Measurements from ENCODE around the gene CDC14C.
"Not testable (repeated sequence)": the region's sequence is repeated elsewhere in the genome, so short reads cannot be mapped to it uniquely, and the experiment has no call there.

Gene CDC14C

DNA sequence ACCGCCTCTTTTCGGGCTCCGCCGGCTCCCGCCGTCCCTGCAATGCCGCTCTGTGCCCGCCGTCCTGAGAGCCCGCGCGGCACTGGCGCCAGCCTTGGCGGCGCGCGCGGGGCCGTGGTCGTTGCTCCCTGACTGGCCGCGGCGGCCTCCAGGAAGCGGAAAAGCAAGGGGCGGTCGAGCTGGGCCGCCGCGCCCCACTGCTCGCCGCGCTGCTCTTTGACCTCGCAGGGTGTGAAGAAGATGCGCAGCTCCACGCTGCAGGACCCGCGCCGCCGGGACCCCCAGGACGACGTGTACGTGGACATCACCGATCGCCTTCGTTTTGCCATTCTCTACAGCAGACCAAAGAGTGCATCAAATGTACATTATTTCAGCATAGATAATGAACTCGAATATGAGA, at the start of gene CDC14C:
TSS of gene CDC14C (plus strand) at position 115 of the 400 bp plus-strand sequence. CDS start at position 241, 126 bp downstream.
- DNase-seq, result no peak

DNA sequence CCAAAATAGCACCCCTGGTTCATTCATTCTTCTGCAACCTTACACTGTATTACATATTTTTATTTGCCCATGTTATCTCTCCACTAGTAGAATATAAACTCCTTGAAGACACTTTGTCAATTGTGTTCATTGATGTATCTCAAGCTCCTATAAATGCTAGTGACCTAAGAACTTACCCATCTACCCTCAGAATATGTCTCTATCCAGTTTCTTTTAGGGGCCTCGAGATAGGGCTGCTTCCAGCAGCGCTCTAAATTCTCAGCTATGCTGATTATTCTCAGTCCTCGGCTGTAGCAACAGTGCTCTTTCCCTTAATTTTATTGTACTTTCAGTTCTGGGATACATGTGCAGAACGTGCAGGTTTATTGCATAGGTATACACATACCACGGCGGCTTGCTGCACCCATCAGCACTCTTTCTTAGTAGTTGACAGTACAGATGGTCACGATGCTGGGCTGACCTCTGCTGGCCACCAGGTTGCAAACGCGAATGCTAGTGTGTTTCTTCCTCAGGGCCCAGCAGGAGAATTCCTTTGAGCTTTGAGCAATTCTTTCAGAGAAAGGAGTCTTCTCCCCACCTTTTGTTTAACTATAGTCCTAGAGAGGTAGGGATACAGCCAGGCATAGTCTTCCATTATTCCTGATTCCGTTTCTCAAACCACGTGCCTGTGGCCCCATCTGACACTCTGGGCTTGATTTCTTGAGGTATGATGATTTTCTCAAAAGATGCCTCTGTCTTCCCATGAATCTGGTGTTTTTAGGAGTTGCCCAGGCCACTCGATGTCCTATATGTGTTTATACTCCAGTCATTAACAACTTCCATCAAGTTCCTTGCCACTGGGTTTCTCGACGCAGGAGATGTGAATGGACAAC, 49.1 kb upstream of the CDC14C start:
- no peak for DNase-seq

DNA sequence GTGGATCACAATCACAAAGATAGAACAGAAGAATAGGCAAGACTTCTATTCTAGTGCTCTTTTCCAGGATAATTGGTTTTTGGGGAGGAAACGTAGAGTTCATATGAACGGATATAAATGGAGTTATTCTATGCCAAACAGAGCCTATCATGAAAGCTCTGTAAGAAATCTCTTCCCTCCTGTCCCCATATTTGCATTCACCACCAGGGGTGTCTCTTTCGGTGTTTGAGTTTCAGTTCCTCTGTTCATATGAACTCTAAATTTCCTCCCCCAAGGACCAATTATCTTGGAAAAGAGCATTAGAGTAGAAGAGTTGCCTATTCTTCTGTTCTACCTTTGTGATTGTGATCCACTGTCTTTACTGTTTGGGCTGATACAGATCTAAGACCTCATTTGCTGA, 48.3 kb upstream of the CDC14C start:
- no peak for DNase-seq

DNA sequence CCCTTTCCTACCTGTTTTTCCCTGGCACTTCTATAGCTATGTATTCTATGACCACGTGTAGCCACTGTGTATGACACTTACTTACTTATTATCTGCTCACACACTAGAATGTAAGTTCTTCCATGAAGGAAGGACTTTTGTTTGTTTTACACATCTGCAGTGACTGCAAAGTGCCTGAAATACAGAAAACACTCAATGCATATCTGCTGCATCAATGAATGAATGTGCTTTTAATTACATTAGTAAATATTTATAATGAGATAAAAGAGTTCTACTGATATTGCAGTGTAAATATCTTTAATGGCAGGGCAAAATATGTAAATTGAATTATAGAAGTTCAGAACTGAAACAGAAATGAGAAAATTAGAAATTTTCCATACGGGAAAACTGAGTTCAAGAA, 43.5 kb upstream of the CDC14C start:
- no peak for DNase-seq

DNA sequence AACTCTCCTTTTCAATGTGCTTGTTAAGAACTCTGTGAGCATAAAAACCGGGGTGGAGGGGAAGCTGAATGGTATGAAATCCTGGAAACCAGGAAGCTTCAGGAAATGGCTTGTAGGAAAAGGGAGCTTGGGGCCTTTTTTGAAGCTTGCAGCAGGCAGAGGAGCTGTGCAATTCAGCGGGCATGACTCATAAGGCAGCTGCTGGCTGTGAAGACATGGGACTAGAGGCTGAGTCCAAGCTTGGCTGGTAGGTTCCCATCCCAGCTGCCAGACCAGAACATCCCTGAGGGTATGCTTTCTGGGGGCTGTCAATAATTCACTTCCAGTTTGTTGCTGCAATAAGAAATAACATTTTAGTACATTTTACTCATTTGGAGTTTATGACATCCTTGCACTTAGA, 36.8 kb upstream of the CDC14C start:
- DNase-seq, result no peak

DNA sequence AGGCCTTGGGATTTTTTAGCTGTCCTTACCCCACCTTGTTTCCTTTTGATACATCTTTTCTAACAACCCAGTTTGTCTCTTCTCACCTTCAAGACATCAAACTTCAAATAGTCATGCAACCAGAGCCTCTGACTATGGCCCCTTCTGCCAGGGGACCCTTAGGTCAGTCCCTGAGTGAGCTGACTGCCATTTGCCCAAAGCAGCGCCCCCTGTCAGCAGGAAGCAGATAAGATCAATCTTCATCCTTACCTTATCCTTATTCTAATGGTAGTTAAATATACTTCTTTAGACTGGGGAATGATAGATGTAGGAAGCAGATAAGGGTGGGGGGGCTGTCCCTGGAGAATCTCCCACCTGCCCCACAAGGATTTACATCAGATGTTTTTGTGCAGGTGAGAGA, 29.8 kb upstream of the CDC14C start:
- no peak for DNase-seq

DNA sequence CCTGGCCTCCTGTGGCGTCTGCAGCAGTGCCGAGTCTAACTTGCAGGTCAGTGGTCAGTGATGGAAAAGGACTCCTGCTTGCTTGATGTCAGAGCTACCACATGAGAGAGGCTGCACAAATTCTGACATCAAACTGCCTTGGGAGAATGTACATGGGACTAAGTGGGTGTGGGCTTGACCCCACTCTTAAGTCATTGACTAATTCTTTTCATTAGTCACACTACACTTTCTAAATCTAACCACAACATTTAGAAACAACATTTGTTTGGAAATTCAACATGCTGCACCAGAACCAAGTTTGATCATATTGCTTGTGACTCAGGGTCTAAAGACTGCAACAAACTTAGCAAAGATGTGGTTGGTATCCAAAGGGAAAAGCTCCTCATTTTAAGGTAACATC, 24.4 kb upstream of the CDC14C start:
- no peak for DNase-seq

DNA sequence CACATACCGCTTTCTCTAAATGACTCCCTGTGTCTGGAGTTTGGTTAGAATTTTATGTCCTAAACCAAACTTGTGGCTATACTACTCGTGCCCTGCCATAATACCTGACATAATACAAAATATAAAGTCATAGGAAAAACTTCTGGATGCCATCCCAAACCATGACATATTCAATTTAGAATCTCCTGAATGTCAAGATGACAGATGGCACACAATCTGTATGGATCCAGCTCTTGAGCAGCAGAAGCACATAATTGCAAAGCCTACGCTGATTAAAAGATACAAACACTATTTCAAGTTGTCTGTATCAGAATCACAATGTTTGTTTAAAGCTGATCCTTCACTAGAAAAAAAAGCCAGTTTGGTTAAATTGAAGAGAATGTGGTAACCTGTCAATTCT, 22.4 kb upstream of the CDC14C start:
- no peak for DNase-seq

DNA sequence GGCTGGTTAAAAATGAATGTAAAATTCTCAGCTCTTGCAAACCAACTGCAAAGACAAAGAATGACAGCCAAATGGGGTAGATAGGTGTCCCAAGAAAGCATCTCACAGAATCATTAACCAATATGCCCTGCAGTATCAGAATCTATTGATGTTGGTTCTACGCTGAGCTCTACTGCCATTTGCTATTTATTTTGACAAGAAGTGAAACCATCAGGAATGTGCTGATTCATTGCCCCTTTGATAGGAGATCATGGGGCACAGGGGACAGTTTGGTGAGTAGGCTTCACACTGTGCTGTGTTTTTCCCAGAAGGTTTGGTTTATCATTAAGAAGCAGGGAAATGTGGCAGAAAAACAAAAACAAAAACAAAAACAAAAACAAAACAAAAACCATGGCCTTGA, 19.4 kb upstream of the CDC14C start:
- DNase-seq, result no peak

DNA sequence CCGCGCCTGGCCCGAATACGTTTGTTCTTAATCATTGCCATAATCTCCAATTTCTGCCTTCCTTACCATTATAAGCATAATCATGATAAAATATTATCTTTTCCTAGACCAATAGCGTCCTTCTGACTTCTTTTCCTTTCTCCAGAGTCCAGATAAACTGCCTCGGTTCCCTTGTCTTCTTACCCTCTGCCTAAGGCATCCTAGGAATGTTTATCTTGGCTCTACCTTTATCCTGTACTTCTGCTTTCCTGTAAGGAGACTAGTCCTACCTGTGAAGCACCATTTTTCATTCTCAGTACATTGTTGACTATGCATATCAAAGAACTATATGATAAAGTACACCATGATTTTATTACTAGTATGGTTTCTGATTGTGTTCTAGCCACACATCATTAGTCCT, 18.7 kb upstream of the CDC14C start:
- DNase-seq, result not testable (repeated sequence)

DNA sequence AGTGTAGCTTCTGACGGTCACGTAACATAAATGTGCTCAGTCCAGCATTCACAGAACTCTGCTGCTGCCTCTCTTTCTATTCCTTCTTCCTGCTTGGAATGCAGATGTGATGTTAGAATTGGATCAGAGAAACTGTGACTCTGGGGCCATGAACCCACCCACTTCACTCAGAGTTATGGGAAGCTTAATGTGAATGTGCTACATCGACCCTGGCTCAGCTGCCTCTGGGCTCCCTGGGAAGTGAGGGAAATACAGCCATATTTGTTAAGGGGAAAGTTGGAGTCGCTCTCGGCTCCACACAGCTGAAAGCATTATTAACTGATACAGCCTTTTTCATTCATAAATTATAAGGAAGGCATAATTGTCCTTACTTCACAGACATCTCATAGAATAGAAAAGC, 14.5 kb upstream of the CDC14C start:
- DNase-seq, result not testable (repeated sequence)

DNA sequence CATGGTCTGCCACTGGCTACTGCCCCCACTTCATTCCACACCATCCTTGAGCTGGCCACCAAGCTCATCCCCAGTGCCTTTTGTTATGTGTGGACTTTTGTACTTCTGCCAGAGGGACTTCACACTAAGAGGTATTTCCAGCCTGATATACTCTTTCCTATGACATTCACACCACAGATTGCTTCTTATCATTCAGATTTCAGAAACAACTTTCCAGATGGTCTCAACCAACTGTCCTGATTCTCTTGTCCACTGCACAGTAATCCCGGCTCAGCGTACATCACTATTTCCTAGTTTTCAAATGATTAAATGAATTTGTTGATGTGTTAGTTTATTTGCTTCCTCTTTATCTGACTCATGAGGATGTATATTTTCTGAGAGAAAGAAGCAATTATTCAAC, 7.1 kb downstream of the CDC14C start:
- DNase-seq, result no peak

DNA sequence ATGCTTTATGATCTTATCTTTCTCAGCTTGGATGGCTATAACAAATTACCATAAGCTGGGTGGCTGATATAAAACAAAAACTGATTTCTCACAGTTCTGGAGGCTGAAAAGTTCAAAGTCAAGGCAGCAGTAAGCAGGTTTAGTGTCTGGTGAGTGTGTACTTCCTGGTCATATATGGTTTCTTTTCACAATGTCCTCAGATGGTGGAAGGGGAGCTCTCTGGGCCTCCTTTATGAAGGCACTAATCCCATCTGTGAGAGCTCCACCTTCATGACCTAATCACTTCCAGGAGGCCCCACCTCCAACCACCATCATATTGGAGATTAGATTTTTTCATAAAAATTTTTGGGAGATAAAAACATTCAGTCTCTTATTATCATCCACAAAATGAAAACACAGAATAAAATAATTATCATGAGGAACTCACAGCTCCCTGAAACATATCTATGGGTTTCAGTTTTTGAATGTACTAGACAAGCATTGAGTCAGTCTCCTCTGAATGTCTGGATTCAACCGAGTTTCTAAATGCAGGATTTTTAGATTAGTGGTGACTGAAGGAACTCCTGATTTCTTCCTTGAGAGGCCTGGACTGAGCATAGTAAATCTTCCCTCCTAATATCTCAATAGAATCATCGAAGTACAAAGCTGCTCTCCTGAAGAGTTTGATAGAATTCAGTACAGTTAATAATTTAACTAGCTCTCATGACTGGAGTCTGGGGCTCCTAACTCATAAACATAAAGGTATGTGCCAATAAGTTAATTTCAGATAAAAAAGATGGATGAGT, 8.0 kb downstream of the CDC14C start:
- no peak for DNase-seq

DNA sequence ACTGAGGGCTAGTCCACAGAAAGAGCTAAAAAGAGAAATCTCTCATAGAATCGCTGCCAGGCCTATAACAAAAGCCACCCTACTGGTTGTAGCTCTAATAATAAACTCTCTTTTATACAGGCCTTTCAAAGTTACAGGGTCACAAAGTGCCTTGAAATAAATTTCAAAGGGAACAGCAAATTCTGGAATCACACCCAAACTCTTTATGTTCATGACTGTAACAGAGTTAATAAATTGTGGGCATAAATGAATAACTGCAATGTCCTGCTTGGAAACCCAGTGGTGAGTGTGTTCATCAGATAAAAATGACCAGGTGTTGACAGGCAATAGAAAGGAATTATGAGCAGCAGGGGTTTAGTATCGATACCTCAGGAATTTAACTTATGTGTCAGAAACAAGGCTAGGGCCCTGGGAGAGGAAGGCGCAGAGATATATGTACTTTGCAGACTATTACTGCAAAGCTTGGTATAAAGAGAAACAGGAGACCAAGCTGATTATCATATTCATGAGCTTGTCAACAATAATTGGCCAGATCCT, 9.3 kb downstream of the CDC14C start:
- no peak for DNase-seq

DNA sequence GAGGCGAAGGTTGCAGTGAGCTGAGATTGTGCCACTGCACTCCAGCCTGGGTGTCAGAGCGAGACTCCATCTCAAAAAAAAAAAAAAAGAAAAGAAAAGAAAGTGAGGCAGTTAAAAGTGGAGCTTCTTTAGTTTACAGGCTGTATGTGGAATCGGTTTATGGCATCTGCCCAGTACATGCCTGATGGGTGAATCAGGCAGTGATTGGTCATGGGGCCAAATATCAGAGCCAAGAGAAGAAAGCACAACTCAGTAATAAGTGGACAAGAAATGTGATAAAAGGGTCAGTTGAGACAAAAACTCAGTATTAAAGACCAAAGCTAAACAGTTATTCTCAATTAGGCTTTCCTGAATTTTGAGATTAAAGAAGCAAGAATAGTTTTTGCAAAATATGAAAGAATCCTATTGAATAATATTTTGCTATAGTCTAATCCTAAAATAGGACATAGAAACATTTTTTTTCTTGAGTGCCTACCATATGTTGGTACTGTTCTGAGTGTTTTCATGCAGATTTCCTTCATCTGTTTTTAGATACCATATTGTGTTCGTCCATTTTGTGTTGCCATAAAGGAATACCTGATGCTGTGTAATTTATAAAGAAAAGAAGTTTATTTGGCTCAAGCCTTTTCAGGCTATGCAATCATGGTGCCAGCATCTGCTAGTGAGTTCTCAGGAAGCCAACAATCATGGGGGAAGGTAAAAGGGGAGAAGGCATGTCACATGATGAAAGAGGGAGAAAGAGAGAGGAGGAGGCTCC, 14.4 kb downstream of the CDC14C start:
- no peak for DNase-seq

DNA sequence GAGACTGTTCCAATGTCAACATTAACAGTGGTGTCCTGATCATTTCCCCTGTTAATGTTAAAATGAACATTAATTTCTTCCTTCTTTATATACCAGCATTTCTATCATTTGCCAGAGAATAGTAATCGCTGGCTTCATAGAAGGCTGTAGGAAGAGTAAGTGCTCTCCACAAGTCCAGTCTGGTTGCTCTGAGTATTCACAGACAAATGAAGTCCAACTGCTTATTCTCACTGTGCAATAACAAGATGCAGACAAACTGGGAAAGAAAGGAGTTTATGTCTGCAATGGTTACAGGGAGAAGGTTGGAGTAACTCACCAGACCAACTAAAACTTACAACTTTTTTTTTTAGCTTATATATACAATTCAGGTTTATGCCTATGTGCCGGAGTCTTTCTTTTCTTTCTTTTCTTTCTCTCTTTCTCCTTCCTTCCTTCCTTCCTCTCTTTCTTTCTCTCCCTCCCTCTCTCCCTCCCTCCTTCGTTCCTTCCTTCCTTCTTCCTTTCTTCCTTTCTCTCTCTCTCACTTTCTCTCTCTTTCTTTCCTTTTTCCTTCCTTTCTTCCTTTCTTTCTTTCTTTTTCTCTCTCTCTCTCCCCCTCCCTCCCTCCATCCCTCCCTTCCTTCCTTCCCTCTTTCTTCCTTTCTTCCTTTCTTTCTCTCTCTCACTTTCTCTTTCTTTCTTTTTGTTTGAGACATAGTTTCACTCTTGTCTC, 19.1 kb downstream of the CDC14C start:
- no peak for DNase-seq

DNA sequence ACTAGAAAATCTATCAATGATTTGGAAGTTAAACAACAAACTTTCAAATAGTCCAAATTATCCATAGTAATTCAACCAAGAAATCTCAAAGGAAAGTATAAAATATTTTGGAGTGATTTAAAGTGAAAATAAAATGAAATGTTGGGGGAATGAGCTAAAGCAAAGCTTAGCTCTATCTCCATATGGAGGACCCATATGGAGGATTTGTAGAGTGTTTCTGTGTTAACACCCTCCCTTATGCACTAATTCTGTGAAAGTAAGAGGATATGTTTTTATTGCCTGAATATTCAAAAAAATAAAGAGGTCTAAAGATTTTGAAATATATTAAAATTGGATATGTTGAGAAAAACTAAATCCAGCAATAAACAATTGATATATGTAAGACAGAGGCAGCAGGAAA, 31.6 kb downstream of the CDC14C start:
- DNase-seq, result no peak

DNA sequence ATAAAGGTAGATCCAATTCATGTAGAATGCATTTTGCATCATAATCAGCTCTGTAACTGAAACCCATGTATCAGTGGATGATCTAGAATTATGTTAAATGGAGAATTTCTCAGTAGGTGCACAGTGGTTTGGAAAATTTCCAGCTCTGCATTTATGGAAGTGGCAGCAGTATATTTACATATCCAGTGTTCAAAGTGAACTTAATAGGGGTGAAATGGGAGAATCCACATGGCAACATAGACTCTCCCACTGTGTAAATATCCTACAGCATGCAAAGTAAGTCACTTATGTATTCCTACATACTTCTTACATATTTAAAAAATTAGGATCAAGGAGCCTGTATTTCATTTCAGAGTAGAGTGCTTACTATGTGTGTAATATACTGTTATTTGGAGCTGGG, 35.3 kb downstream of the CDC14C start:
- no peak for DNase-seq

DNA sequence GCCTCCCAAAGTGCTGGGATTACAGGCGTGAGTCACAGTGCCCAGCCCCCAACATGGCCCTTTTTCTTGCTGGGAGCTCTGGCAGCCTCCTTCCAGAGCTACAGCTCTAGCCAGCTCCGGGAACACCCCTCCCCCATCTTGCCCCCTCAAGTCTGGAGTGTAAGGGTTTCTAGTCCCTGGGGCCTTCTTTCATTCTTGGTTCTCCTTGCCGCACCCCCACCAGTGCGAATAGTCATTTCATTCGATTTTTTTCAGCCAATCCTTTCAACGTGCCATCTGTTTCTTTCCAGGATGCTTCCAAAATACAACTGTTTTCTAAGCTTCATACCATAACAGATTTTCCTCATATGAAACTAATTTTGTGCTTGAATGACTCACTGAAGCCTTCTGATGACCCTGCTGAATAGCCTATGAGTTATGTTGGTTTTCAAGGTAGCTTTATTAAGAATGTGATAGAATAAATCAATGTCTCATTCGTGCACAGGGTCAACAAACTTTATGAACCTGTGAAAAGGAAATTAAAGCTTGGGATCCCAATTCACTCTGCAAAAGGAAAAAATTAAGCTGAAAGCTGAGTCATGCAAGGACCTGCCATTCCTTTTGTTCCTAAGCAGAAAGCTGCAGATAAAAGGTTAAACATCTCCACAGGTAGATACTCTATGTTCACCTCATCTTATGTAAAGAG, 38.6 kb downstream of the CDC14C start:
- no peak for DNase-seq

DNA sequence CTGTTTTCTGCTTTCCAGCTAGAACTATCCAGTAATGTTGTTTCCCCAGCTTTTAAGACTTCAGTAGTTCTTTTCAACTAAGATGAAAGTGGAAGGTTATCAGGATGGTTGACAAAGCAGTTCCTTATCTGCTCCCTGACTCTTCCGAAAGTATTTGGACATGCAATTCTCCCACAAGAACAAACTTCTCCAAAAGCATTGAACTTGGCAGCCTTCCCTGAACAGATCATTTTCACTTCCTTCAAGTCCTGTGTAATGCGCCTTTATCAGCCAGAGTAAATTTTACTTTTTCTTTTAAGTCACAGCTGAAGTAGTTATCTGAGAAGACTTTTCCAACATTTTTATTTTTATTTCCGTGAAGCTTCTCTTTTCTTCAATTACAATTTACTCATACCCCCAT, 39.7 kb downstream of the CDC14C start:
- DNase-seq, result no peak

DNA sequence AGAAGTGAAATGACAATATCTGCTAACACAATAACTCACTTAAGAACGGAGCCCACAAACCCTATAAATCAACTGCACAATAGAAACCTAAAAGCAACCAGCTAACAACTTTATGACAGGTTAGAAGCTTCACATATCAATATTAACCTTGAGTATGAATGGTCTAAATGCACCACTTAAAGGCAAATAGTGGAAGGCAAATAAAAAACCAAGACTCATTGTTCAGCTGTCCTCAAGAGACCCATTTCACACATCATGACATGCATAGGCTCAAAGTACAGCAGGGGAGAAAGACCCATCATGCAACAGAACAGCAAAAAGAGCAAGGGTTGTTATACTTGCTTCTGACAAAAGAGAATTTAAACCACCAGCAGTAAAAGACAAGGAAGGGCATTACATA, 46.8 kb downstream of the CDC14C start:
- no peak for DNase-seq

DNA sequence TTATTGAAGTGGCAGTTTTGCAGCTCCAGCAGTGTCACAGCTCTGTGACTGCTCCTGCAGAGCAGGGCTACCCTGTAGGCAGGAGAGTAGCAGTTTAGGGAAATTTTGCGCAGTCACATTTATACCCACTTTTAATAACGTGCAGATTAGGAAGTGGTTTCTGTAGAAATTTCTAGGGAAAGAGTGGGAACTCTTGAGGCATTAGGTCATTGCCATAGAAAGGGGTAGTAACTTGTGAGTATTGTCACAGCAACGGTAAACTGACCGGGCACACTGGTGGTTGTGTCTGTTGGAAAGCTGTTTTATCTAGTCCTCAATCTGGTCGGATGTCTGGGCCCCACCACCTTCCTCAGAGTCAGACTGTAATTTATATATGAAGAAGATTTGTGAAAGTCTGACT, 51.9 kb downstream of the CDC14C start:
- no peak for DNase-seq
